Measurements from ENCODE around the gene LBP.
"Not testable (repeated sequence)": the region's sequence is repeated elsewhere in the genome, so short reads cannot be mapped to it uniquely, and the experiment has no call there.

The LBP gene

GRCh38 chr20:38334016-38334415 lies 12.3 kb upstream of the LBP start:
- H3K4me3 ChIP-seq (ENCODE audit: low read length), result no peak overlapping the region
- TF ChIP-seq ZNF274 (IDR thresholded peaks at IDR 0.05; ENCODE audit: low read depth, low read length), result no peak

GRCh38 chr20:38336726-38337125 lies 9.6 kb upstream of the LBP start:
- no peak for TF ChIP-seq ZNF274 (IDR thresholded peaks at IDR 0.05; ENCODE audit: low read depth, low read length)

GRCh38 chr20:38337561-38338140 lies 8.6 kb upstream of the LBP start:
- no peak for TF ChIP-seq ZNF274 (IDR thresholded peaks at IDR 0.05; ENCODE audit: low read depth, low read length)
- H3K4me3 ChIP-seq (ENCODE audit: low read length), result no peak overlapping the region

More at GRCh38 chr20:38336726-38337125, 9.6 kb upstream of the LBP start:
- H3K4me3 ChIP-seq (ENCODE audit: low read length), result no peak overlapping the region

GRCh38 chr20:38338849-38339520 lies 7.3 kb upstream of the LBP start:
- TF ChIP-seq ZNF274 (IDR thresholded peaks at IDR 0.05; ENCODE audit: low read depth, low read length), result no peak

GRCh38 chr20:38339521-38339896 lies 6.8 kb upstream of the LBP start:
- not testable (repeated sequence) for H3K4me3 ChIP-seq (ENCODE audit: low read length)

More at GRCh38 chr20:38338849-38339520, 7.3 kb upstream of the LBP start:
- H3K4me3 ChIP-seq (ENCODE audit: low read length), result no peak overlapping the region

- no peak overlapping the region for H3K4me3 ChIP-seq (ENCODE audit: low read length)
- TF ChIP-seq ZNF274 (IDR thresholded peaks at IDR 0.05; ENCODE audit: low read depth, low read length), result no peak
Measured at GRCh38 chr20:38339997-38340396, 6.3 kb upstream of the LBP start.

GRCh38 chr20:38340693-38341092 lies 5.6 kb upstream of the LBP start:
- no peak for TF ChIP-seq ZNF274 (IDR thresholded peaks at IDR 0.05; ENCODE audit: low read depth, low read length)
- H3K4me3 ChIP-seq (ENCODE audit: low read length), result no peak overlapping the region

GRCh38 chr20:38342216-38342615 lies 4.1 kb upstream of the LBP start:
- no peak for TF ChIP-seq ZNF274 (IDR thresholded peaks at IDR 0.05; ENCODE audit: low read depth, low read length)
- H3K4me3 ChIP-seq (ENCODE audit: low read length), result no peak overlapping the region

- no peak for TF ChIP-seq ZNF274 (IDR thresholded peaks at IDR 0.05; ENCODE audit: low read depth, low read length)
- H3K4me3 ChIP-seq (ENCODE audit: low read length), result no peak overlapping the region
Measured at GRCh38 chr20:38342713-38343310, 3.5 kb upstream of the LBP start.

- H3K4me3 ChIP-seq (ENCODE audit: low read length), result no peak overlapping the region
- TF ChIP-seq ZNF274 (IDR thresholded peaks at IDR 0.05; ENCODE audit: low read depth, low read length), result no peak
Measured at GRCh38 chr20:38343311-38344106, 2.8 kb upstream of the LBP start.

GRCh38 chr20:38344107-38344701 lies 2.1 kb upstream of the LBP start:
- no peak overlapping the region for H3K4me3 ChIP-seq (ENCODE audit: low read length)
- TF ChIP-seq ZNF274 (IDR thresholded peaks at IDR 0.05; ENCODE audit: low read depth, low read length), result no peak

GRCh38 chr20:38345643-38346042 lies 639 bp upstream of the LBP start:
- no peak for TF ChIP-seq ZNF274 (IDR thresholded peaks at IDR 0.05; ENCODE audit: low read depth, low read length)
- H3K4me3 ChIP-seq (ENCODE audit: low read length), result no peak overlapping the region

- no peak for TF ChIP-seq ZNF274 (IDR thresholded peaks at IDR 0.05; ENCODE audit: low read depth, low read length)
- H3K4me3 ChIP-seq (ENCODE audit: low read length), result no peak overlapping the region
Measured at GRCh38 chr20:38346741-38347140, 459 bp downstream of the LBP start.

- TF ChIP-seq ZNF274 (IDR thresholded peaks at IDR 0.05; ENCODE audit: low read depth, low read length), result no peak
- no peak overlapping the region for H3K4me3 ChIP-seq (ENCODE audit: low read length)
Measured at GRCh38 chr20:38349856-38350255, 3.6 kb downstream of the LBP start.

Data from GM08714 (cell line).